Measurements from ENCODE around the gene FLYWCH2.
"Not testable (repeated sequence)": the region's sequence is repeated elsewhere in the genome, so short reads cannot be mapped to it uniquely, and the experiment has no call there.

FLYWCH2 gene

GRCh38 chr16:2915196-2915929 is 32.3 kb downstream of the FLYWCH2 start:
- no peak for DNase-seq

GRCh38 chr16:2919511-2920255 is 36.7 kb downstream of the FLYWCH2 start:
- peak; percentile 66 to 78 for DNase-seq

- DNase-seq, result no peak
These were observed 40.5 kb downstream of the FLYWCH2 start for GRCh38 chr16:2923481-2923880.

- no peak for DNase-seq
These were observed 42.1 kb downstream of the FLYWCH2 start for GRCh38 chr16:2924901-2925755.

GRCh38 chr16:2925951-2926649 is 43.1 kb downstream of the FLYWCH2 start:
- DNase-seq, result no peak

- DNase-seq, result no peak
These were observed 43.6 kb downstream of the FLYWCH2 start for GRCh38 chr16:2926650-2926999.

GRCh38 chr16:2927010-2927646 is 44.1 kb downstream of the FLYWCH2 start:
- peak; percentile 89 to 91 for DNase-seq

- DNase-seq, result not testable (repeated sequence)
These were observed 45.1 kb downstream of the FLYWCH2 start for GRCh38 chr16:2928151-2928550.

- DNase-seq, result no peak
These were observed 45.8 kb downstream of the FLYWCH2 start for GRCh38 chr16:2928796-2929195.

GRCh38 chr16:2929693-2930092 is 46.7 kb downstream of the FLYWCH2 start:
- DNase-seq, result no peak

- no peak for DNase-seq
These were observed 47.2 kb downstream of the FLYWCH2 start for GRCh38 chr16:2930236-2930635.

- DNase-seq, result not testable (repeated sequence)
These were observed 48.4 kb downstream of the FLYWCH2 start for GRCh38 chr16:2931231-2931914.

- no peak for DNase-seq
These were observed 50.1 kb downstream of the FLYWCH2 start for GRCh38 chr16:2933136-2933535.

- no peak for DNase-seq
These were observed 50.7 kb downstream of the FLYWCH2 start for GRCh38 chr16:2933701-2934100.

- DNase-seq, result no peak
These were observed 51.4 kb downstream of the FLYWCH2 start for GRCh38 chr16:2934450-2934849.

- no peak for DNase-seq
These were observed 53.5 kb downstream of the FLYWCH2 start for GRCh38 chr16:2936436-2937011.

- DNase-seq, result no peak
These were observed 54.2 kb downstream of the FLYWCH2 start for GRCh38 chr16:2937170-2937569.

- DNase-seq, result no peak
These were observed 55.2 kb downstream of the FLYWCH2 start for GRCh38 chr16:2938206-2938605.

GRCh38 chr16:2939968-2940367 is 57.0 kb downstream of the FLYWCH2 start:
- DNase-seq, result no peak

- DNase-seq, result no peak
These were observed 59.0 kb downstream of the FLYWCH2 start for GRCh38 chr16:2942045-2942444.

- not testable (repeated sequence) for DNase-seq
These were observed 60.7 kb downstream of the FLYWCH2 start for GRCh38 chr16:2943716-2944115.

All from CD4-positive, alpha-beta T cell treated with Interleukin-4 for 1 hour (primary cell).